HEK293 (cell line): ENCODE data around the gene KCNMA1.

Source experiments
- CTCF ChIA-PET: fragments of 350-600 bp; formaldehyde crosslinking; extraction: SDS; loops from one replicate; lab custom pipeline; 2021; ENCODE audit warnings: antibody characterized with exemption; lab: Yijun Ruan, JAX
- POLR2A ChIA-PET: fragments of 300-600 bp; formaldehyde crosslinking; extraction: SDS; loops from one replicate; lab custom pipeline; 2020; ENCODE audit warnings: antibody characterized with exemption, inconsistent platforms; lab: Yijun Ruan, JAX
- H3K27ac ChIP-seq: fragments of 200-500 bp; sonication (Bioruptor generic); 2 replicates; pipeline ENCODE4 v1.5.1; 2014; ENCODE audit warnings: low read depth, low read length, control low read depth, inconsistent platforms; ENCODE audit errors: extremely low read depth
- H3K36me3 ChIP-seq, 2 experiments: fragments of 200-500 bp in 1 of 2; sonication (Bioruptor generic) in 1 of 2; 1 replicate in 1 of 2; 2 replicates in 1 of 2; pipeline ENCODE4 v1.5.1; 2014 to 2017; ENCODE audit warnings: inconsistent platforms in 2 of 2, low read length in 2 of 2; ENCODE audit not compliant: control insufficient read depth in 2 of 2, insufficient read depth in 1 of 2
- H3K4me1 ChIP-seq: fragments of 200-500 bp; sonication (Bioruptor generic); 2 replicates; pipeline ENCODE4 v1.5.1; 2014; ENCODE audit warnings: mild to moderate bottlenecking, low read length, inconsistent platforms; ENCODE audit not compliant: control insufficient read depth, insufficient read depth
- H3K4me3 ChIP-seq: 2 replicates; pipeline ENCODE4 v1.5.1; 2011; ENCODE audit warnings: low read depth, mild to moderate bottlenecking, control low read depth, low read length, moderate library complexity
- H3K9me3 ChIP-seq: fragments of 200-500 bp; sonication (Bioruptor generic); 2 replicates; pipeline ENCODE4 v1.5.1; 2014; ENCODE audit warnings: low read depth, low read length, inconsistent platforms; ENCODE audit not compliant: control insufficient read depth, insufficient read depth
- BCL11B ChIP-seq: fragments of 450-650 bp; formaldehyde crosslinking; IDR thresholded peaks from 2 replicates; pipeline ENCODE4 v1.5.1; 2016; ENCODE audit warnings: low read depth, missing biosample characterization, missing genetic modification characterization
- OVOL3 ChIP-seq: fragments of 450-650 bp; formaldehyde crosslinking; IDR thresholded peaks from 2 replicates; pipeline ENCODE4 v1.5.1; 2016; ENCODE audit warnings: missing biosample characterization, missing genetic modification characterization
- RBAK ChIP-seq: fragments of 450-650 bp; formaldehyde crosslinking; IDR thresholded peaks from 2 replicates; pipeline ENCODE4 v1.5.1; 2016; ENCODE audit warnings: missing biosample characterization, missing genetic modification characterization
- WT1 ChIP-seq: fragments of 450-650 bp; formaldehyde crosslinking; IDR thresholded peaks from 2 replicates; pipeline ENCODE4 v1.5.1; 2016; ENCODE audit warnings: missing biosample characterization, missing genetic modification characterization
- ZBTB20 ChIP-seq: fragments of 450-650 bp; formaldehyde crosslinking; IDR thresholded peaks from 2 replicates; pipeline ENCODE4 v1.5.1; 2016; ENCODE audit warnings: missing biosample characterization, missing genetic modification characterization
- ZNF169 ChIP-seq: fragments of 450-650 bp; formaldehyde crosslinking; IDR thresholded peaks from 2 replicates; pipeline ENCODE4 v1.5.1; 2016; ENCODE audit warnings: missing biosample characterization, missing genetic modification characterization
- ZNF184 ChIP-seq: fragments of 450-650 bp; IDR thresholded peaks from 2 replicates; pipeline ENCODE4 v1.5.1; 2018; ENCODE audit warnings: missing biosample characterization, mild to moderate bottlenecking, missing genetic modification characterization
- ZNF223 ChIP-seq: fragments of 450-650 bp; formaldehyde crosslinking; IDR thresholded peaks from 2 replicates; pipeline ENCODE4 v1.5.1; 2016; ENCODE audit warnings: missing biosample characterization, missing genetic modification characterization
- ZNF239 ChIP-seq: fragments of 450-650 bp; formaldehyde crosslinking; IDR thresholded peaks from 2 replicates; pipeline ENCODE4 v1.5.1; 2016; ENCODE audit warnings: missing biosample characterization, missing genetic modification characterization
- ZNF37A ChIP-seq: fragments of 450-650 bp; IDR thresholded peaks from 2 replicates; pipeline ENCODE4 v1.5.1; 2018; ENCODE audit warnings: missing biosample characterization, missing genetic modification characterization
- ZNF530 ChIP-seq: fragments of 450-650 bp; formaldehyde crosslinking; IDR thresholded peaks from 2 replicates; pipeline ENCODE4 v1.5.1; 2016; ENCODE audit warnings: low read depth, missing biosample characterization, missing genetic modification characterization
- ZNF555 ChIP-seq: fragments of 450-650 bp; formaldehyde crosslinking; conservative IDR thresholded peaks from 2 replicates; pipeline ENCODE4 v1.5.1; 2017; ENCODE audit warnings: missing biosample characterization, mild to moderate bottlenecking, missing genetic modification characterization, inconsistent platforms
- ZNF629 ChIP-seq: fragments of 450-650 bp; formaldehyde crosslinking; IDR thresholded peaks from 2 replicates; pipeline ENCODE4 v1.5.1; 2017; ENCODE audit warnings: missing biosample characterization, missing genetic modification characterization
- ZNF701 ChIP-seq: fragments of 450-650 bp; formaldehyde crosslinking; IDR thresholded peaks from 2 replicates; pipeline ENCODE4 v1.5.1; 2016; ENCODE audit warnings: missing biosample characterization, missing genetic modification characterization
- TF ChIP-seq, protein P1 (sequence below): fragments of 450-650 bp; formaldehyde crosslinking; IDR thresholded peaks from 2 replicates; pipeline ENCODE4 v1.5.1; 2016; ENCODE audit warnings: missing biosample characterization, missing genetic modification characterization
- TF ChIP-seq, protein P2 (sequence below): fragments of 450-650 bp; formaldehyde crosslinking; IDR thresholded peaks from 2 replicates; pipeline ENCODE4 v1.5.1; 2016; ENCODE audit warnings: missing biosample characterization, missing genetic modification characterization, low read depth
- TF ChIP-seq, protein P3 (sequence below): fragments of 450-650 bp; formaldehyde crosslinking; IDR thresholded peaks from 2 replicates; pipeline ENCODE4 v1.5.1; 2016; ENCODE audit warnings: missing biosample characterization, missing genetic modification characterization
- TF ChIP-seq, protein P4 (sequence below): fragments of 450-650 bp; formaldehyde crosslinking; IDR thresholded peaks from 2 replicates; pipeline ENCODE4 v1.5.1; 2016; ENCODE audit warnings: missing biosample characterization, missing genetic modification characterization
- TF ChIP-seq, protein P5 (sequence below): fragments of 450-650 bp; formaldehyde crosslinking; IDR thresholded peaks from 2 replicates; pipeline ENCODE4 v1.5.1; 2016; ENCODE audit warnings: missing biosample characterization, missing genetic modification characterization
- TF ChIP-seq, protein P6 (sequence below): fragments of 450-650 bp; formaldehyde crosslinking; IDR thresholded peaks from 2 replicates; pipeline ENCODE4 v1.5.1; 2016; ENCODE audit warnings: missing biosample characterization, missing genetic modification characterization

Gene KCNMA1

DNA sequence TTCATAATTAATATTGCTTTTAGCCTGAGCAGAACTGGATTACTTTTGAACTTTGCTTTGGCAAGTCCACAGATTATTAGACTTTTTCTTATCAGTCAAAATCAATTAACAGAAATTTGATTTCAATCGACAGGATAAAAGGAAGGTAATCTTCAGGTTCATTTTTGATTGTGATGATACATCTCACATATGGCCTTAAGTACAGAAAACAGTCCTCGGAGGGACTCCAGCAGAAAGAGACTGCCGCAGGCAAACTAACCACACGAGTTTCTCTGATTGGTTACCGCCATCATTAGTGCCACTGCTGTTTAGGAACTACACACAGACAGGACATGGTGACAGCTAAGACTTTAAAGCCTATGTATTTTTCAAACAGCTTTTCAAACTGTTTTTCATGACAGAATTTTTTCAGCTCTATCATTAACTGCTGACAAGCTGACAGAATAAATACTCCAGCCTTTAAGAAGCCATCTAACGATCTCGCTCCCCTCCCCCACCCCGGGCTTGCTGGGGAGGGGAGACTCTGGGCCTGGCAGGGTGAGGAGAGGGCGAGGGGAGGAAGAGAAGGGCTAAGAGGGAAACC is 668.2 kb downstream of the KCNMA1 start (continued):
- TF ChIP-seq BCL11B (no peak), ZNF701 (tag by site-specific recombination) (no peak), OVOL3 (tag by site-specific recombination) (no peak), ZNF530 (tag by site-specific recombination) (no peak), ZNF223 (no peak), ZNF169 (tag by site-specific recombination) (no peak), WT1 (tag by site-specific recombination) (no peak), ZNF629 (no peak)
- TF ChIP-seq, protein P1, sequence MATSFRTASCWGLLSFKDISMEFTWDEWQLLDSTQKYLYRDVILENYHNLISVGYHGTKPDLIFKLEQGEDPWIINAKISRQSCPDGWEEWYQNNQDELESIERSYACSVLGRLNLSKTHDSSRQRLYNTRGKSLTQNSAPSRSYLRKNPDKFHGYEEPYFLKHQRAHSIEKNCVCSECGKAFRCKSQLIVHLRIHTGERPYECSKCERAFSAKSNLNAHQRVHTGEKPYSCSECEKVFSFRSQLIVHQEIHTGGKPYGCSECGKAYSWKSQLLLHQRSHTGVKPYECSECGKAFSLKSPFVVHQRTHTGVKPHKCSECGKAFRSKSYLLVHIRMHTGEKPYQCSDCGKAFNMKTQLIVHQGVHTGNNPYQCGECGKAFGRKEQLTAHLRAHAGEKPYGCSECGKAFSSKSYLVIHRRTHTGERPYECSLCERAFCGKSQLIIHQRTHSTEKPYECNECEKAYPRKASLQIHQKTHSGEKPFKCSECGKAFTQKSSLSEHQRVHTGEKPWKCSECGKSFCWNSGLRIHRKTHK (tag by site-specific recombination), result no peak
- TF ChIP-seq, protein P2, sequence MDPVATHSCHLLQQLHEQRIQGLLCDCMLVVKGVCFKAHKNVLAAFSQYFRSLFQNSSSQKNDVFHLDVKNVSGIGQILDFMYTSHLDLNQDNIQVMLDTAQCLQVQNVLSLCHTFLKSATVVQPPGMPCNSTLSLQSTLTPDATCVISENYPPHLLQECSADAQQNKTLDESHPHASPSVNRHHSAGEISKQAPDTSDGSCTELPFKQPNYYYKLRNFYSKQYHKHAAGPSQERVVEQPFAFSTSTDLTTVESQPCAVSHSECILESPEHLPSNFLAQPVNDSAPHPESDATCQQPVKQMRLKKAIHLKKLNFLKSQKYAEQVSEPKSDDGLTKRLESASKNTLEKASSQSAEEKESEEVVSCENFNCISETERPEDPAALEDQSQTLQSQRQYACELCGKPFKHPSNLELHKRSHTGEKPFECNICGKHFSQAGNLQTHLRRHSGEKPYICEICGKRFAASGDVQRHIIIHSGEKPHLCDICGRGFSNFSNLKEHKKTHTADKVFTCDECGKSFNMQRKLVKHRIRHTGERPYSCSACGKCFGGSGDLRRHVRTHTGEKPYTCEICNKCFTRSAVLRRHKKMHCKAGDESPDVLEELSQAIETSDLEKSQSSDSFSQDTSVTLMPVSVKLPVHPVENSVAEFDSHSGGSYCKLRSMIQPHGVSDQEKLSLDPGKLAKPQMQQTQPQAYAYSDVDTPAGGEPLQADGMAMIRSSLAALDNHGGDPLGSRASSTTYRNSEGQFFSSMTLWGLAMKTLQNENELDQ, result no peak

DNA sequence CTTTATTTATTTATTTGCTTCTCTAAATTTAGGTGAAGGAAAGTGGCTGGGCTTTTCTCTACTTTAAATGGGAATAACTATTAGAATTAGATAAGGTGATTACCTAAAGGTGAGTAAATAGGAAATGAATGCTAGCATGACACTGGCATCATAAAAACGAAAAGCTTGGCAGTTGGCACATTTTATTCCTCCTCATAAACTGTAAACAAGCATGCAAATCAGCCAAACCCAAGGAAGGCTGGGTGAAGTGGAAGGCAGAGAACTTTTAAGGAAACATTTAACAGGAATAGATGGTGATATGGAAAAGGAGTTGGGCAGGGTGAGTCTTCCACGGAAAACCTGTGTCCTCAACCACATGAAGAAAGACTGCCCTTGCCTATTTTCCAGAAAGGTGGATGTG is 669.1 kb downstream of the KCNMA1 start:
- Histone ChIP-seq H3K27ac (no peak overlapping the region), H3K36me3 (no peaks in the 10 kb centered on the region), H3K4me1 (peaks cover 10% of the 10 kb centered on the region; the same call in 1 of the 2 replicates), H3K9me3 (no peaks in the 10 kb centered on the region), H3K4me3 (no peak overlapping the region)
- POLR2A ChIA-PET, result no interaction called here
- CTCF ChIA-PET, result interaction anchor here (0.7 kb wide), 1 partner anchor 1557 kb away, joined by 3 read pairs; no protein-coding TSS in a partner anchor
- TF ChIP-seq ZNF555 (tag by site-specific recombination) (no peak), ZNF37A (tag by site-specific recombination) (no peak), ZNF239 (tag by site-specific recombination) (no peak), ZBTB20 (tag by site-specific recombination) (no peak), ZNF184 (tag by site-specific recombination) (no peak), RBAK (tag by site-specific recombination) (no peak)
- TF ChIP-seq, protein P3, sequence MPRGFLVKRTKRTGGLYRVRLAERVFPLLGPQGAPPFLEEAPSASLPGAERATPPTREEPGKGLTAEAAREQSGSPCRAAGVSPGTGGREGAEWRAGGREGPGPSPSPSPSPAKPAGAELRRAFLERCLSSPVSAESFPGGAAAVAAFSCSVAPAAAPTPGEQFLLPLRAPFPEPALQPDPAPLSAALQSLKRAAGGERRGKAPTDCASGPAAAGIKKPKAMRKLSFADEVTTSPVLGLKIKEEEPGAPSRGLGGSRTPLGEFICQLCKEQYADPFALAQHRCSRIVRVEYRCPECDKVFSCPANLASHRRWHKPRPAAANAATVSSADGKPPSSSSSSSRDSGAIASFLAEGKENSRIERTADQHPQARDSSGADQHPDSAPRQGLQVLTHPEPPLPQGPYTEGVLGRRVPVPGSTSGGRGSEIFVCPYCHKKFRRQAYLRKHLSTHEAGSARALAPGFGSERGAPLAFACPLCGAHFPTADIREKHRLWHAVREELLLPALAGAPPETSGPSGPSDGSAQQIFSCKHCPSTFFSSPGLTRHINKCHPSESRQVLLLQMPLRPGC (tag by site-specific recombination), result no peak
- TF ChIP-seq, protein P4, sequence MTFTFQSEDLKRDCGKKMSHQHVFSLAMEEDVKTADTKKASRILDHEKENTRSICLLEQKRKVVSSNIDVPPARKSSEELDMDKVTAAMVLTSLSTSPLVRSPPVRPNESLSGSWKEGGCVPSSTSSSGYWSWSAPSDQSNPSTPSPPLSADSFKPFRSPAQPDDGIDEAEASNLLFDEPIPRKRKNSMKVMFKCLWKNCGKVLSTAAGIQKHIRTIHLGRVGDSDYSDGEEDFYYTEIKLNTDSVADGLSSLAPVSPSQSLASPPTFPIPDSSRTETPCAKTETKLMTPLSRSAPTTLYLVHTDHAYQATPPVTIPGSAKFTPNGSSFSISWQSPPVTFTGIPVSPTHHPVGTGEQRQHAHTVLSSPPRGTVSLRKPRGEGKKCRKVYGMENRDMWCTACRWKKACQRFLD (tag by site-specific recombination), result no peak
- TF ChIP-seq, protein P5, sequence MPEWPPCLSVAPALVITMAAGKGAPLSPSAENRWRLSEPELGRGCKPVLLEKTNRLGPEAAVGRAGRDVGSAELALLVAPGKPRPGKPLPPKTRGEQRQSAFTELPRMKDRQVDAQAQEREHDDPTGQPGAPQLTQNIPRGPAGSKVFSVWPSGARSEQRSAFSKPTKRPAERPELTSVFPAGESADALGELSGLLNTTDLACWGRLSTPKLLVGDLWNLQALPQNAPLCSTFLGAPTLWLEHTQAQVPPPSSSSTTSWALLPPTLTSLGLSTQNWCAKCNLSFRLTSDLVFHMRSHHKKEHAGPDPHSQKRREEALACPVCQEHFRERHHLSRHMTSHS (tag by site-specific recombination), result no peak
- TF ChIP-seq, protein P6, sequence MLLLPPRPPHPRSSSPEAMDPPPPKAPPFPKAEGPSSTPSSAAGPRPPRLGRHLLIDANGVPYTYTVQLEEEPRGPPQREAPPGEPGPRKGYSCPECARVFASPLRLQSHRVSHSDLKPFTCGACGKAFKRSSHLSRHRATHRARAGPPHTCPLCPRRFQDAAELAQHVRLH, result no peak
